ENCODE results near the gene HORMAD2.

GRCh38 chr22:30158277-30158676, 78.0 kb downstream of the HORMAD2 start:
- TF ChIP-seq CTCF (IDR thresholded peaks at IDR 0.05), result no peak
- no peak for TF ChIP-seq POLR2A (IDR thresholded peaks at IDR 0.05)

Data from thyroid gland (tissue), 4 donors.